Activated CD8-positive, alpha-beta memory T cell treated with anti-CD3 and anti-CD28 coated beads, Interleukin-2, amount 50 U/mL, for 1 hour (primary cell): ENCODE data around the gene ERBB4.

ENCODE experiments used
- DNase-seq: peaks from one replicate; pipeline ENCODE4 v3.0.0-alpha.2; 2020; ENCODE audit errors: extremely low read depth

The ERBB4 gene

DNA sequence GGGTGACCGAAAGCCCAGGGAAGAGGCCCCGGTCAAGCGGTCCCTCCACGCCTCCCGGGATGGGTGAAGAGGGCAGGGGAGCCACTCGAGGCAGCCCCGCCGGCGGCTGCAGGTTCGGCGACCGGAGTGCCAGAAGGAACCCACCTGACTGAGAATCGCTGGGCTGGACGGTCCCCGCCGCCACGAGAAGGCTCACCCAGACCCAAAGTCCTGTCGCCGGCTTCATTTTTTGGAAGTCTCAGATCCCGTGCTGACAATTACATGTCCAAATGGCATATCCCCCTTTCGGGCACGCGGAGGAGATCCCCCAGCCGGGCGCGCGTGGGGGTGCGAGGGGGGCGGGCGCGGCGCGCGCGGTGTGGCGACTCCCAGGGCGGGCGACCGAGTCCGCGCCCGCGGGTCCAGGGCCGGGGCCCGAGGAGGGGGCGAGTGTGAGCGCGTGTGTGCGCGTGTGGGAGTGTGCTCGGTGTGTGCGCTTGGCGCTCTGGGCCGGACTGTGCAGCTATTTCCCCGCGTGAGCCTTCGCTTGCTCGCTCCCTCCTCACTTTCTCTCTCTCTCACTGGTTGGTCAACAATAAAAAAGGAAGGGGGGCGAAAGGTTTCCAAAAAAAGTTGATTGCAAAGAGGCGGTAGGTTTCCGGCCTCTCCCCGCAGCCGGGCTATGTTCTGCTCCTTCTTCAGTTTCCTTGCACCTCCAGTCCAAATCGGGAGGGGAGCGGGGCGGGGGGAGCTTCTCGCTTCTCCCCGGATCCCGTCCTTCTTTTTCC is at the start of gene ERBB4:
ERBB4 (minus strand) TSS at position 498 of the 767 bp plus-strand sequence; CDS start at position 226, 272 bp downstream.
- no peak for DNase-seq

GRCh38 chr2:212580117-212580516 is 41.5 kb upstream of the ERBB4 start:
- no peak for DNase-seq

DNA sequence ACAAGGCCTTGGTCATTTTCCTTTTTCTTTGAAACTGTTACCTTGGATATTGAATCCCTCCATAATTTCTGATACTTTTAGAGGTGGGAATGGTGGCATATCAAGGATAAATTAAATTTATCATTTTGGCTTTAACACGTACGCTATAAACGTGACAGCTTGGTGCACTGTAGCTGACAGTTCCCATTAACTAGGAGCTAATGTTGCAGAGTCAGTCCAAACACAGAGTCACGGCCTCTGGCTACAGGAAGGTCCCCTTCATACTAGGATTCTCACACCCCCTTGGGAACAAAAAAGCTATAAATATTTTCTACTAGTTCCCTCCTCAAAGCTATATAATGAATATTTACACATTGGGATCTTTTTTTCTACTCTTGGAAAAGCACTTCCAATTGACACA is 17.7 kb upstream of the ERBB4 start:
- DNase-seq, result no peak

- DNase-seq, result no peak
Observed at GRCh38 chr2:212554233-212554632, 15.6 kb upstream of the ERBB4 start.

- no peak for DNase-seq
Observed at GRCh38 chr2:212549941-212550340, 11.3 kb upstream of the ERBB4 start.

- DNase-seq, result no peak
Observed at GRCh38 chr2:212549463-212549862, 10.9 kb upstream of the ERBB4 start.

DNA sequence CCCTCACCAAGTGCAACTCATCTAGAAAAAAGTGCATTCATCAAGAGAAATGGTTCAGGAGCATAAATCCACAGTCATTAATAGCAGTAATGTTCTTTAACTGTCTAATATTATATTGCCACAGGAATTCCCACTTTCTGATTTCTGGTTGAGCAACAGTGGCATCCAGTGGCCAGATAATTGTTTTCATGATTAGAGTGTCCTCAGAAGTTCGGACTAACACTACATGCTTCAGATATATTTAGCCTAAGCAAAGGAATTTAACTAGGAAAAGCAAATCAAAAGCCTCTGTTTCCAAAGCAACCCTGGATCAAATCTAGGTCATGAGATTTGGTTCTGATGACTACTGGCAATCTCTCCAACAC is 9.8 kb upstream of the ERBB4 start:
- DNase-seq, result no peak

DNA sequence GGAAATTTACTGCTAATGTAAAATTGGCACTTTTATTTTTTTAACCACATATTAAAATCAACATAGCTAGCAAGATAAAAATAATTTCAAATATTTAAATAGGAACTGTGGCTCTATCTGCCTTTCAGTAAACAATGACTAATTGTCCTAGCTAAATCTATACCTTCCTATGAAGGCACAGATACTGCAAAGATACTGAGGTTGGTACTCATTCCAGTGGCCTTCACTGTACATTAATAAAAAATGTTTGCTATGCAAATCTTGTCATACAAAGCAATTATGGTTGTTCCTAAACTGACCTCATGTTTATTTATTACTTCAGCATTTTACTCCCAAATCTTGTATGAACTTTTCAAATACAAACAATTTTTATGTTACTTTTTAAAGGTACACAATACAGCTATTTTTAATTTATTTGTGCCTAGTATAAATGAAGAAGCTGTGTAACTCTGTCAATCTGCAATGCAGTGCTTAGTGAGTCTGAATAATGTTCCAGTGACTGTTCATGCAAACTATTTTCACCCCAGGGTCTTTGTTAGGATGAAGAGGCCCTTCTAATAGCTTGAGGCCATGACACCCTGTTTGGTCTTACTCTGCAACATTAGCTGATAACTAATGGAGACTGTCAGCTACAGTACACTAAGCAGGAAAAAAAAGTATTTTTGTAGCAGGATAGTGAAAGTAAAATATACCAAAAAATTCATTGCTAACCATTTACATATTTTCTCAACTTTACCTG is 9.3 kb upstream of the ERBB4 start:
- DNase-seq, result no peak

DNA sequence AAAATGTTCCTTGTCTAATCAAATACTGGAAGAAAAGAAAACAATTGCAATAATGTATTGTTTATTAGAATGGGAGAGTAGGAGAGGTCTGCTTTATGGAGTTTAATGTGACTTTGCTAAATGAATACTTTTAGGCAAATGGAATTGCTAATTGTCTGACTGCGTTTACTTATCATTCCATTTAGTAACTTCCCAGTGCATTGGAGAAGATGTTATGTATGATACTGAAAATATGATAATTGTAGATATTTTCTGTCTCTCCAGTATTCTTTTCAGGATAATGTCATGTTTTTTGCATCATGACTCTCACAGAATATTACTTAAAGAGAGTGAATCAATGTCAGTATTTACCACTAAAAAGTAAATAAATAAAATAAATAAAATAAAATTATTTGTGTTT is 8.1 kb upstream of the ERBB4 start:
- DNase-seq, result no peak

- no peak for DNase-seq
Observed at GRCh38 chr2:212540341-212540740, 1.7 kb upstream of the ERBB4 start.

DNA sequence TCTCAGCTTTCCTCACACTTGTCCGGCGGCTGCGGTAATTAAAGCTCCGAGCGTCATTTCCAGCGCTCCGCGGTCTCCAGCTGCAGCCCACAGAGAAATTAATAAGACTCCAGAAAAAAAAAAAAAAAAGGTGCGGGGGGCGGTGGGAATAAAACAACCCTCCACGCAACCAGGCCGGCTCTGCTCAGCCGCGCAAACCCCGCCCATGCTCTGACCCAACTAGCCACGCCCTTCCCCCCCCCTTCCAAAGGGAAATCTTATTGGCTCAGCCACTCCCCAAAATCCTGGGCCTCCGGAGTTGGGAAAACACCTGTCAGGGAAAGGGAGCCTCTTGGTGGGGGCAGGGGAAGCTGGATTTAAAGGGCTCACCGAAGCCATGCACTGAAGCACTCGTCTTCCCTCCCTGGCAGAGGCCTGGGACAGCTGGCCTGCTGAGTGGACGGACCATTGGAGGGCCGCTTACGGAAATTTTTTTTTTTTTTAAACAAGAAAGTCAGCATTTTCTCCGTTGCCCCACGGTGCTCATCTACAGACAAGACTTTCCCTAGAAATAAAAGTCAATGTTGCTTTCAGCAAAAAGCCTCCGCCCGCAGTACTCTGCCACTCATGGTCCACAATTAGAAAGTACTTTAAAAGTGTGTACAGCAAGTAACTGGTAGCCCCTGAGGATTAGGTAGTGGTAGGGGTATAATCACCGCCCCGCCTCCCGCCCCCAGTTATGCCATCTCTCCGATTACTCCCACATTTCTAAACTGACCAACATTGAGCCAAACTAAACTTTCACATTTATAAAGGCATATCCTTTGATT is 674 bp upstream of the ERBB4 start:
- no peak for DNase-seq

GRCh38 chr2:212537726-212538304 is 787 bp downstream of the ERBB4 start:
- no peak for DNase-seq

DNA sequence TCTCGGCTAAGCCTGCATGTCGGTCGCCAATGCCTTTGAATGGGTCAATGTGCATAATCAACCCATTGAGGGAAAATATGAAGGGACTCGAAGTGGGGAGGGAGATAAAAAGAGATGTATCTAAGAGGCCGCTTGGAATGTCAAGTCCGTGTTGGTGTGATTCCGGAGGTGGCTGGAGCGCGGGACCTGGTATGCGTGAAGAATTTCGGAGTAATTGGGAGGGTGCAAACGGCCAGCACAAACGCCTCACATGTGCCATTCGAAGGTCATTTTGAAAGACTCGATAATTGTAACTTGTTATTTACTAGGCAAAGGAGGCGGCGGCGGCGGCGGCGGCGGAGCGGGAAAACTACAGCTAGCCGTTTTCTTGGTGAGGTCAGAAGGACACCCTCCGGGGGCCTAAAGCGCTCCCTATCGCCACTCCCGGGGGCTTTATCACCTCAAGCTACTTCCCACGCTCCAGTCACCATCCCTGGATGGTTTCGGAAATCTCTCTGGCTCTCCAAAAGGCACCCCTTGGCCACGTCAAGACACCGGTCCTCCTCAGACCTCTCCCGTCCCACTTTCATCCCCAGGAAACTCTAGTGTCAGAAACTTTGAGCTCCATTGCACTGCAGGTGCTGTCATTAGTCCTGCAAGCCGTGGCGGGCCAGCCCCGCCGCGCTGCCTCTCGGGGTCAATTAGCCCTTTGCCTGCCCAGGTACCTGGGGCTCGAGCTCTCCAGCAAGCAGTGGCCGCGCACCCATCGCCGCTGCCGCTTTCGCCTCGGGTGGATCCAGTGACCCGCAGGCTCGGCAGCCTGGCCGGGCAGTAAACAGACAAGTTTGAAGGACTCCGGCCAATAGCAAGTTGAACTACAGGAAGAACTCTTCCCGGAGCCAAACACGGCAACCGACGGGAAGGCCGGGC is 1.5 kb downstream of the ERBB4 start:
- no peak for DNase-seq

DNA sequence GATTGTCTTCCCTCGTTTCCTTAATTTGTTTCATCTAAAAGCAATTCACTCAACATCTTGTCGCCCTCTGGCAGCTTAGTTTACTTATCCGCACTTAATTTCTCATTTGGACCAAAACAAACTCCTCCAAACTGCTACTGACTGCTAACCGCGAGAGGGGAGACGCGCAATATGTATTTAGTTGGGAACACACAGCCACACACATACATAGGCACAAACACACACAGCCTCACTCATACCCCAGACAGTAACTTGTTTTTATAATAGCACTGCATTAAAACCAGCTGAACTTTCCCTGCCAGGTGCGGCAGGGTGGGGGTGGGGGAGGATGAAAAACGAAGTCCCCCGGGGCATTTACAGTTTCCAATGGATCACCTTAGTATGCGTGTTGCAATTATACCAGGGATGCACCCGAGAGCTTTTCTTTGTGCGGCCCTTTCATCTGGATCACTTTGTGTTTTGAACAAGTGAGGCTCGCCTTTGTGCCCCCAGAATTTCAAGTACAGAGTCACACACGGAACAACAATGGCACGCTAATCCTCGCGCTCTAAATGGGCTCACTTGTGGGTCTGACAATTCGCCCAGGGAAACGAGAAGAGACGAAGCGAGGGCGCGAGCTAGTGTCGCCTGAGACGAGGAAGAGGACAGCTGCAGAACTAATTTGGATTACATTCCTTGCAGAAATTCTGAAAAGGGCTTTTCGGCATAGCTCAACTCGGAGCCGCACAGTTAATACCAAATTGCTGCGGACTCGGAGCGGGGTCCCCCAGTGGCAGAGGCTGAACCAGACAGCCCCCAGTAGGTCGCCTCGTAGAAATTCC is 2.4 kb downstream of the ERBB4 start:
- no peak for DNase-seq

DNA sequence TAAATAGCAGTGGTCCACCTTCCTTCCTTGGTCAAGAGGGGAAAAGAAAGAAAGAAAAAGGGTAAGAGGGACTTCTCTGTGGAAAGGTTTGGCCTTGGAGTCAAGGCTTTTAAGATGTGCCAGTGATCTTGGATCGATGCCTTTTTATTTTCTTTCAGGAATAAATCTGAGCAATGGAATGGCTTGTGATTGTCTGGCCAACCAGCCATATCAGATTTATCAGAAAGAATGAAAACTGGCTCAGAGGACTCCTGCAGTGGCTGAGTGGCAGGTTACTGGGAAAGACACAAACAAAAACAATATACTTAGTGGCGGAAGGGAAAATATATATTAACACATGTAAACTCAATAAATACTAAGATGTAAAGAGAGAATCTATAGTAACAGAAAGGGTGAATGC is 4.3 kb downstream of the ERBB4 start:
- DNase-seq, result no peak

GRCh38 chr2:212532585-212532984 is 6.0 kb downstream of the ERBB4 start:
- no peak for DNase-seq

DNA sequence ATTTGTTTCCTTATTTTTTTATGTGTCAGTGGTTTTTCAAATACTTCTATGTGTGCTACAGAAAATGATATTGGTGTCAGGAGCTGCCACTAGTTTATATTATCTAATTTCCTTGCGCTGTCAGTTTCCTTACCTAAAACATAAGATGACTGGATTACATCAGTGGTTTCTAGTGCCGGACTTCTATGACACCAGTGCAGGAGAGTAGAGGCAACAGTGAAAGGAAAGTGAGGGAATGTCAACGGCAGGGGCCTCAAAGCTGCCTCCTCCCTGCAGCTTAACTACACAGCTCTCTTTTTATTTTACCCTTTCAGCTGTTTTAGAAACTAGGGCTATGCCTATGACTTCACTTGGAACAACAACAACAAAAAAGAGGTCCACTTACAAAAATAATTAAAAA is 6.5 kb downstream of the ERBB4 start:
- DNase-seq, result no peak

DNA sequence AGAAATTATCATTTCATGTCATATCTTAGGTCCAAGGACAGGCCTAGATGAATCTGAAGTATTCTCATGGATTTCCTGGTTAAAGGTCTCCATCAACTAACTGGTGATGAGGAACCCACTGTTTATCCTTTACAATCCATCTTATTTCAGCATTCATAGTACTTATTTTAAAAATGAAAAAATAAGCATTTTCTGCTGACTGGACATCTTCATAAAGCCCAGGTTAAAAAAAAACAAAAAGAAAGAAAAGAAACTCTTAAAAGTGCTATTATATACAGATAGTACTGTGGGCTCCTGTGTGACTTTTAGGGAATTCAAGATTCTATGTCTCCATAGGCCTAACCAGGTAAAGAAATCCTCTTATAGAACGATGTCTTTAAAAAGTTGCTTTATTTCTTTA is 7.1 kb downstream of the ERBB4 start:
- no peak for DNase-seq

- no peak for DNase-seq
Observed at GRCh38 chr2:212530991-212531390, 7.6 kb downstream of the ERBB4 start.

GRCh38 chr2:212530373-212530772 is 8.2 kb downstream of the ERBB4 start:
- DNase-seq, result no peak
